A549 treated with CpdA at 1 μM for 4 hours (cell line): ENCODE data around the gene SMIM9. TPM values are rescaled to one million over a fixed set of nuclear protein-coding genes. Genes with fewer than 3 reads are reported as not detected.

Experiments used
- total RNA-seq: library from RNA; stranded (reverse); fragments of 200-300 nt; extraction: Qiagen RNA extraction; gene quantifications from 5 replicates; pipeline ENCODE4 v1.2.3, GENCODE V29; 2022; ENCODE audit warnings: low read depth

SMIM9 gene
- total RNA-seq: not detected in 5 replicates

GRCh38 chrX:154834562-154834961 lies at the start of gene SMIM9:
Gene SMIM9 (minus strand): TSS chrX:154834662. CDS start chrX:154830856, 3,806 bp downstream.

GRCh38 chrX:154804957-154805695 lies 29.3 kb downstream of the SMIM9 start, which contains the start of gene MPP1:
Gene MPP1 (minus strand): TSS chrX:154805485. CDS start chrX:154805373, 112 bp downstream.

Other genes starting within 250 kb of the SMIM9 start
- 0.18 TPM in 1 of 5 replicates, not detected in the others for gene CTAG1A, start 249.5 kb downstream of the SMIM9 start, total RNA-seq
- not detected in 5 replicates for gene CTAG1B, start 215.4 kb downstream of the SMIM9 start, total RNA-seq
- gene CTAG2, start 181.1 kb downstream of the SMIM9 start, total RNA-seq: not detected in 5 replicates
- 0.27 to 0.45 TPM (median 0.41 TPM) in 5 replicates for gene GAB3, start 83.6 kb downstream of the SMIM9 start, total RNA-seq
- gene DKC1, start 71.8 kb downstream of the SMIM9 start, total RNA-seq: 158 to 211 TPM (median 175 TPM) in 5 replicates
- 15.4 to 17.5 TPM (median 15.9 TPM) in 5 replicates for gene MPP1, start 29.2 kb downstream of the SMIM9 start, total RNA-seq
- 57.7 to 98.9 TPM (median 87.7 TPM) in 5 replicates for gene F8A1, start 51.7 kb upstream of the SMIM9 start, total RNA-seq
- gene F8, start 188.1 kb upstream of the SMIM9 start, total RNA-seq: 3.6 to 4.5 TPM (median 3.9 TPM) in 5 replicates
- 85.1 to 121 TPM (median 107 TPM) in 5 replicates for gene FUNDC2, start 192.2 kb upstream of the SMIM9 start, total RNA-seq
- gene CMC4, start 236.5 kb upstream of the SMIM9 start, total RNA-seq: 15.4 to 16.6 TPM (median 15.7 TPM) in 5 replicates
- gene MTCP1, start 236.5 kb upstream of the SMIM9 start, total RNA-seq: 11.7 to 19.1 TPM (median 18.0 TPM) in 5 replicates
- 23.3 to 31.0 TPM (median 26.7 TPM) in 5 replicates for gene BRCC3, start 236.8 kb upstream of the SMIM9 start, total RNA-seq